GM10248 (cell line): ENCODE data around the gene PIF1.

Source experiments
- CTCF ChIA-PET: fragments of 300-600 bp; sonication (Branson Sonifier 250); formaldehyde crosslinking; extraction: SDS; loops from one replicate; lab custom pipeline; 2021; ENCODE audit warnings: antibody characterized with exemption; lab: Yijun Ruan, JAX
- POLR2A ChIA-PET: fragments of 350-650 bp; sonication (Branson Sonifier 250); formaldehyde crosslinking; extraction: SDS; loops from one replicate; lab custom pipeline; 2020; ENCODE audit warnings: antibody characterized with exemption; lab: Yijun Ruan, JAX
- DNase-seq: peaks from one replicate; pipeline ENCODE4 v3.0.0; 2012; ENCODE audit errors: extremely low spot score
- CTCF ChIP-seq: IDR thresholded peaks from 2 replicates; pipeline ENCODE4 v1.5.1; 2012; ENCODE audit warnings: mild to moderate bottlenecking, low read depth; ENCODE audit errors: extremely low read depth, missing control alignments, control extremely low read depth

Gene PIF1

GRCh38 chr15:64783796-64784195 is 41.7 kb downstream of the PIF1 start:
- ChIA-PET POLR2A (no interaction called here), CTCF (interaction anchor here (0.9 to 9.2 kb wide), 4 partner anchors 10 to 56 kb away, joined by 3 to 51 read pairs (median 6); no protein-coding TSS in a partner anchor)
- no peak for DNase-seq
- no peak for TF ChIP-seq CTCF

- no peak for TF ChIP-seq CTCF
- POLR2A ChIA-PET: no interaction called here
- CTCF ChIA-PET: interaction anchor here (1.1 to 9.2 kb wide), 4 partner anchors 18 to 55 kb away, joined by 3 to 51 read pairs (median 3); no protein-coding TSS in a partner anchor
- no peak for DNase-seq
These were observed 42.7 kb downstream of the PIF1 start for GRCh38 chr15:64782751-64783150.

GRCh38 chr15:64781299-64781698 is 44.1 kb downstream of the PIF1 start:
- ChIA-PET CTCF (interaction anchor here (0.9 to 9.2 kb wide), 3 partner anchors 13 to 31 kb away, joined by 3 to 51 read pairs (median 3); no protein-coding TSS in a partner anchor), POLR2A (interaction anchor here (0.5 kb wide), 1 partner anchor 64 kb away, joined by 3 read pairs; no protein-coding TSS in a partner anchor)
- no peak for DNase-seq
- TF ChIP-seq CTCF: no peak

GRCh38 chr15:64780600-64781156 is 44.8 kb downstream of the PIF1 start:
- ChIA-PET POLR2A (interaction anchor here (0.5 kb wide), 1 partner anchor 65 kb away, joined by 3 read pairs; no protein-coding TSS in a partner anchor), CTCF (interaction anchor here (0.9 to 9.2 kb wide), 3 partner anchors 14 to 31 kb away, joined by 3 to 51 read pairs (median 3); no protein-coding TSS in a partner anchor)
- DNase-seq: no peak
- no peak for TF ChIP-seq CTCF

GRCh38 chr15:64779630-64780029 is 45.8 kb downstream of the PIF1 start:
- TF ChIP-seq CTCF: no peak
- DNase-seq: no peak
- ChIA-PET CTCF (interaction anchor here (0.9 to 9.2 kb wide), 3 partner anchors 23 to 52 kb away, joined by 3 to 51 read pairs (median 6); no protein-coding TSS in a partner anchor), POLR2A (no interaction called here)

GRCh38 chr15:64779024-64779423 is 46.4 kb downstream of the PIF1 start:
- CTCF ChIA-PET: interaction anchor here (0.9 to 9.2 kb wide), 3 partner anchors 23 to 51 kb away, joined by 3 to 51 read pairs (median 6); no protein-coding TSS in a partner anchor

More at GRCh38 chr15:64779024-64779423, 46.4 kb downstream of the PIF1 start:
- no peak for DNase-seq
- POLR2A ChIA-PET: no interaction called here
- no peak for TF ChIP-seq CTCF
